ENCODE results near the gene PLCE1. TPM values are rescaled to one million over a fixed set of nuclear protein-coding genes. Genes with fewer than 3 reads are reported as not detected.

PLCE1 gene
- total and polyA plus RNA-seq, 2 experiments from 2014 or later, result 1.6 to 1.9 TPM

GRCh38 chr10:94035982-94036765 lies 42.4 kb downstream of the PLCE1 start:
- no peak overlapping the region for H3K27ac ChIP-seq
- no peak overlapping the region for H3K4me3 ChIP-seq
- peaks cover 10% of the 10 kb centered on the region for H3K4me1 ChIP-seq (ENCODE audit: low read depth)
- H3K27me3 ChIP-seq, result no peaks in the 10 kb centered on the region
- TF ChIP-seq CTCF (IDR thresholded peaks at IDR 0.05; ENCODE audit: low read depth, low read length), result no peak
- no peaks in the 10 kb centered on the region for H3K9me3 ChIP-seq (ENCODE audit: low read depth)
- DNase-seq (ENCODE audit: low read depth in 1 of 2, low spot score in 1 of 2), result no peak
- no peaks in the 10 kb centered on the region for H3K36me3 ChIP-seq

GRCh38 chr10:94036766-94037033 lies 43.0 kb downstream of the PLCE1 start:
- Histone ChIP-seq H3K27me3 (no peaks in the 10 kb centered on the region), H3K4me1 (ENCODE audit: low read depth) (peaks cover 10% of the 10 kb centered on the region), H3K27ac (no peak overlapping the region), H3K4me3 (no peak overlapping the region), H3K9me3 (ENCODE audit: low read depth) (no peaks in the 10 kb centered on the region), H3K36me3 (no peaks in the 10 kb centered on the region)
- peak in 1 of 2 donors; percentile 34 for DNase-seq (ENCODE audit: low read depth in 1 of 2, low spot score in 1 of 2)
- no peak for TF ChIP-seq CTCF (IDR thresholded peaks at IDR 0.05; ENCODE audit: low read depth, low read length)

GRCh38 chr10:94037286-94037685 lies 43.6 kb downstream of the PLCE1 start:
- H3K27ac ChIP-seq, result no peak overlapping the region
- H3K27me3 ChIP-seq, result no peaks in the 10 kb centered on the region
- H3K4me3 ChIP-seq, result no peak overlapping the region
- TF ChIP-seq CTCF (IDR thresholded peaks at IDR 0.05; ENCODE audit: low read depth, low read length), result no peak
- peaks cover 10% of the 10 kb centered on the region for H3K4me1 ChIP-seq (ENCODE audit: low read depth)
- no peaks in the 10 kb centered on the region for H3K36me3 ChIP-seq
- no peak for DNase-seq (ENCODE audit: low read depth in 1 of 2, low spot score in 1 of 2)
- no peaks in the 10 kb centered on the region for H3K9me3 ChIP-seq (ENCODE audit: low read depth)

GRCh38 chr10:94038024-94038423 lies 44.3 kb downstream of the PLCE1 start:
- no peak for TF ChIP-seq CTCF (IDR thresholded peaks at IDR 0.05; ENCODE audit: low read depth, low read length)
- no peaks in the 10 kb centered on the region for H3K27me3 ChIP-seq
- H3K4me3 ChIP-seq, result no peak overlapping the region
- H3K36me3 ChIP-seq, result no peaks in the 10 kb centered on the region
- H3K27ac ChIP-seq, result no peak overlapping the region
- H3K9me3 ChIP-seq (ENCODE audit: low read depth), result no peaks in the 10 kb centered on the region
- peaks cover 10% of the 10 kb centered on the region for H3K4me1 ChIP-seq (ENCODE audit: low read depth)
- peak; percentile 9 to 40 for DNase-seq (ENCODE audit: low read depth in 1 of 2, low spot score in 1 of 2)

GRCh38 chr10:94041206-94041605 lies 47.5 kb downstream of the PLCE1 start:
- Histone ChIP-seq H3K4me3 (no peak overlapping the region), H3K9me3 (ENCODE audit: low read depth) (no peaks in the 10 kb centered on the region), H3K27me3 (no peaks in the 10 kb centered on the region), H3K27ac (no peak overlapping the region), H3K4me1 (ENCODE audit: low read depth) (peaks cover 10% of the 10 kb centered on the region), H3K36me3 (no peaks in the 10 kb centered on the region)
- TF ChIP-seq CTCF (IDR thresholded peaks at IDR 0.05; ENCODE audit: low read depth, low read length), result no peak
- no peak for DNase-seq (ENCODE audit: low read depth in 1 of 2, low spot score in 1 of 2)
